Lower lobe of right lung (tissue), 2 donors: ENCODE measurements around the gene WNT4. TPM values are rescaled to one million over a fixed set of nuclear protein-coding genes. Genes with fewer than 3 reads are reported as not detected.

ENCODE experiments used
- ATAC-seq, 2 donors: fragments of 200-7000 bp; cut with Tn5 transposase; one replicate each; pipeline ENCODE4 v1.9.1; 2020 to 2022; ENCODE audit warnings: mild to moderate bottlenecking in 2 of 2, moderate library complexity in 2 of 2
- DNase-seq: peaks from one replicate; pipeline ENCODE4 v3.0.0-alpha.2; 2020
- H3K27ac ChIP-seq: fragments of 200-600 bp; one replicate; pipeline ENCODE4 v1.8.0; 2022
- H3K27me3 ChIP-seq: fragments of 200-600 bp; one replicate; pipeline ENCODE4 v1.8.0; 2022; ENCODE audit warnings: low read depth
- H3K36me3 ChIP-seq: fragments of 200-600 bp; one replicate; pipeline ENCODE4 v1.8.0; 2022; ENCODE audit warnings: mild to moderate bottlenecking
- H3K4me1 ChIP-seq: fragments of 200-600 bp; one replicate; pipeline ENCODE4 v1.8.0; 2022
- H3K4me3 ChIP-seq: fragments of 200-600 bp; one replicate; pipeline ENCODE4 v1.8.0; 2022; ENCODE audit warnings: mild to moderate bottlenecking
- H3K9me3 ChIP-seq: fragments of 200-600 bp; one replicate; pipeline ENCODE4 v1.8.0; 2022
- intact Hi-C: fragments of 100-400 bp; cut with DNase I; formaldehyde crosslinking; loops from one replicate; pipeline ENCODE4 v1.11.0; 2022
- total RNA-seq: library from RNA; stranded (reverse); fragmentation: NEBNext Ultra II Directional; extraction: Animal tissue kit (Norgen Biotek cat#: 25700); gene quantifications from one replicate; pipeline ENCODE4 v1.2.1, GENCODE V29; 2021
- TF ChIP-seq, protein P1 (sequence below): fragments of 200-600 bp; IDR thresholded peaks from one replicate; pipeline ENCODE4 v1.8.0; 2022; ENCODE audit warnings: antibody characterized with exemption, mild to moderate bottlenecking
- donor health status: DM: no; HTN: yes; CAD: no; lungs with severe emphysema.

The WNT4 gene
- total RNA-seq, 1 donor from 2014 or later, result 3.8 TPM

- no peak for DNase-seq
- H3K4me1 ChIP-seq, result peaks cover 7% of the 10 kb centered on the region
- intact Hi-C loops, result no loop called here
- no peaks in the 10 kb centered on the region for H3K27me3 ChIP-seq
- no peak overlapping the region for H3K27ac ChIP-seq
- no peaks in the 10 kb centered on the region for H3K36me3 ChIP-seq
- H3K4me3 ChIP-seq, result no peak overlapping the region
- TF ChIP-seq, protein P1, sequence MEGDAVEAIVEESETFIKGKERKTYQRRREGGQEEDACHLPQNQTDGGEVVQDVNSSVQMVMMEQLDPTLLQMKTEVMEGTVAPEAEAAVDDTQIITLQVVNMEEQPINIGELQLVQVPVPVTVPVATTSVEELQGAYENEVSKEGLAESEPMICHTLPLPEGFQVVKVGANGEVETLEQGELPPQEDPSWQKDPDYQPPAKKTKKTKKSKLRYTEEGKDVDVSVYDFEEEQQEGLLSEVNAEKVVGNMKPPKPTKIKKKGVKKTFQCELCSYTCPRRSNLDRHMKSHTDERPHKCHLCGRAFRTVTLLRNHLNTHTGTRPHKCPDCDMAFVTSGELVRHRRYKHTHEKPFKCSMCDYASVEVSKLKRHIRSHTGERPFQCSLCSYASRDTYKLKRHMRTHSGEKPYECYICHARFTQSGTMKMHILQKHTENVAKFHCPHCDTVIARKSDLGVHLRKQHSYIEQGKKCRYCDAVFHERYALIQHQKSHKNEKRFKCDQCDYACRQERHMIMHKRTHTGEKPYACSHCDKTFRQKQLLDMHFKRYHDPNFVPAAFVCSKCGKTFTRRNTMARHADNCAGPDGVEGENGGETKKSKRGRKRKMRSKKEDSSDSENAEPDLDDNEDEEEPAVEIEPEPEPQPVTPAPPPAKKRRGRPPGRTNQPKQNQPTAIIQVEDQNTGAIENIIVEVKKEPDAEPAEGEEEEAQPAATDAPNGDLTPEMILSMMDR, result no peak
- H3K9me3 ChIP-seq, result no peaks in the 10 kb centered on the region
- ATAC-seq, result no peak
Observed at GRCh38 chr1:22133247-22133930, 9.5 kb downstream of the WNT4 start.

GRCh38 chr1:22132517-22133235 is 10.2 kb downstream of the WNT4 start:
- Histone ChIP-seq H3K4me1 (peaks cover 7% of the 10 kb centered on the region), H3K4me3 (no peak overlapping the region), H3K27me3 (no peaks in the 10 kb centered on the region), H3K27ac (no peak overlapping the region), H3K36me3 (no peaks in the 10 kb centered on the region), H3K9me3 (no peaks in the 10 kb centered on the region)
- TF ChIP-seq, protein P1, result no peak
- intact Hi-C loops, result no loop called here
- ATAC-seq, result peak in 1 of 2 donors; percentile 14
- no peak for DNase-seq

- Histone ChIP-seq H3K27ac (no peak overlapping the region), H3K4me3 (no peak overlapping the region), H3K9me3 (no peaks in the 10 kb centered on the region), H3K27me3 (no peaks in the 10 kb centered on the region), H3K4me1 (peaks cover 7% of the 10 kb centered on the region), H3K36me3 (no peaks in the 10 kb centered on the region)
- DNase-seq, result peak; percentile 68
- TF ChIP-seq, protein P1, result peak; percentile 84
- intact Hi-C loops, result no loop called here
- peak; percentile 66 to 68 for ATAC-seq
Observed at GRCh38 chr1:22131875-22132486, 10.9 kb downstream of the WNT4 start.

DNA sequence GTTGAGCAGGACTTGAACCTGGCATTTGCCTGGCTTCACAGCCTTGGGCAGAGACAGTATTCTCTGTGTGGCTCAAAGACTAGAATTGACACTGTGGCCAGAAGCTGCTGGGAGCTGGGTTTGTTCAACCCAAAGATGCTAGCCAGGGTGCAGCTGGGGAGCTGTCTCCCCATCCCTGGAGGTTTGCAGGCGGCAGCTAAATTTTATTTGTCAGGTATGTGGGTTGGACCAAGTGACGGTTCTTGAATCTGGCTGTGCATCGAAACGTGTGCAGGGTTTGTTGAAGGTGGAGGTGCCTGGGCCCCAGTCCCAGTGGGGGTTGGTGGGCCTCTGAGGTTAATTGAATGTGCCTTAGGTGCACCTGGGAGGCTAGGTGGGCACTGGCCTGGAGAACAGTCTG is 11.8 kb downstream of the WNT4 start:
- no peak overlapping the region for H3K4me3 ChIP-seq
- no peaks in the 10 kb centered on the region for H3K9me3 ChIP-seq
- peaks cover 7% of the 10 kb centered on the region for H3K4me1 ChIP-seq
- H3K27me3 ChIP-seq, result no peaks in the 10 kb centered on the region
- ATAC-seq (no peak), DNase-seq (no peak)
- no peak overlapping the region for H3K27ac ChIP-seq
- TF ChIP-seq, protein P1, result no peak
- H3K36me3 ChIP-seq, result no peaks in the 10 kb centered on the region
- intact Hi-C loops, result no loop called here

DNA sequence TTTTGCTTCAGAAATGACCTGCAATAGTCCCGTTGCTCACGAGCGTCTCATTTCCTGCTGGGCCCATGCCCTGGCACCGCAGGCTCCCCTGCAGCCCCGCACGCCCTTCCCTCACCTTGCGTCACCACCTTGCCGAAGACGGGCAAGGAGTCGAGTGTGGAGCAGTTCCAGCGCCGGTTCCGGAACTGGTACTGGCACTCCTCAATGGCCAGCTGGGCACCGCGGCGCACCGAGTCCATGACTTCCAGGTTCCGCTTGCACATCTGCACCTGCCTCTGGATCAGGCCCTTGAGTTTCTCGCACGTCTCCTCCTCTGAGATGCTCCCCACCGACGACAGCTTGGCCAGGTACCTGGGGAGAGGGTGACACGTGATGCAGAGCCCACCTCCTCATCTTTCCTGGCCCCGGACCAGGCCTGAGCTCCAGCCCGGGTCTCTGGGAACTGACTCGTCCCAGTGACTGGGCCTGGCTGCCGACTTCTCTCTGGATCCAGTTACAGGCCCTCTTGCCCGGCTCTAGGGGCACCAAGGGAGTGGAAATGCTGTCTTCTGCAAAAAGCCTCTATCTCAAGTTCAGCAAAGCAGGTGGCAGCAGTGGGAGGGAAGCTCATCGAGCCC is 13.3 kb downstream of the WNT4 start:
- Histone ChIP-seq H3K36me3 (no peaks in the 10 kb centered on the region), H3K4me3 (no peak overlapping the region), H3K27ac (no peak overlapping the region), H3K4me1 (peaks cover 7% of the 10 kb centered on the region), H3K9me3 (no peaks in the 10 kb centered on the region), H3K27me3 (no peaks in the 10 kb centered on the region)
- TF ChIP-seq, protein P1, result no peak
- DNase-seq (no peak), ATAC-seq (no peak)
- intact Hi-C loops, result no loop called here
